Thyroid gland (tissue), 4 donors: ENCODE data around the gene MMD. TPM values are rescaled to one million over a fixed set of nuclear protein-coding genes. Genes with fewer than 3 reads are reported as not detected.

Source experiments
- DNase-seq, 2 donors: peaks; one replicate each; pipeline ENCODE4 v3.0.0-alpha.2; 2019
- H3K27ac ChIP-seq, 3 donors: fragments of 200-600 bp; sonication (generic); 1 replicate in 2 of 3; 2 replicates in 1 of 3; pipeline ENCODE4 v1.5.1; 2016 to 2019; ENCODE audit warnings: mild to moderate bottlenecking in 1 of 3, moderate library complexity in 1 of 3
- H3K27me3 ChIP-seq: fragments of 200-600 bp; sonication (generic); one replicate; pipeline ENCODE4 v1.5.1; 2019
- H3K36me3 ChIP-seq, 2 donors: fragments of 200-600 bp; sonication (generic); one replicate each; pipeline ENCODE4 v1.5.1; 2016 to 2019
- H3K4me1 ChIP-seq, 2 donors: fragments of 200-600 bp; sonication (generic); one replicate each; pipeline ENCODE4 v1.5.1; 2017 to 2019
- H3K4me3 ChIP-seq, 3 donors: fragments of 200-600 bp; sonication (generic); replicated peaks in 1 of 3; 1 replicate in 2 of 3; 2 replicates in 1 of 3; pipeline ENCODE4 v1.5.1; 2016; ENCODE audit warnings: mild to moderate bottlenecking in 1 of 3
- H3K9me3 ChIP-seq: fragments of 200-600 bp; sonication (generic); one replicate; pipeline ENCODE4 v1.5.1; 2017
- CTCF ChIP-seq, 6 experiments: fragments of 200-600 bp in 3 of 6; fragments of 450-650 bp in 3 of 6; sonication (generic) in 3 of 6; IDR thresholded peaks; one replicate each; pipeline ENCODE4 v1.5.1; 2016 to 2019; ENCODE audit warnings: antibody characterized with exemption in 6 of 6, mild to moderate bottlenecking in 2 of 6, inconsistent platforms in 1 of 6, moderate library complexity in 1 of 6
- POLR2A ChIP-seq, 2 donors: fragments of 450-650 bp; IDR thresholded peaks; one replicate each; pipeline ENCODE4 v1.6.1; 2017; ENCODE audit warnings: antibody characterized with exemption in 2 of 2, mild to moderate bottlenecking in 2 of 2, moderate library complexity in 1 of 2
- WGBS, 2 donors: methylation state at CpG; one replicate each; pipeline ENCODE4 v1.1.5; 2017; 5-methylcytosine and 5-hydroxymethylcytosine counted together
- intact Hi-C: fragments of 100-400 bp; cut with DNase I; formaldehyde crosslinking; loops from one replicate; pipeline ENCODE4 v1.15.1; 2023
- total RNA-seq, 4 donors: library from RNA; depleted of rRNA; stranded (reverse); fragments of >200 nt; gene quantifications; one replicate each; pipeline ENCODE4 v1.2.3, GENCODE V29; 2016

Gene MMD
- total RNA-seq, 4 donors from 2014 or later: 8.9 to 21.9 (median 15.3) TPM

GRCh38 chr17:55398689-55399088 lies 22.9 kb downstream of the MMD start:
- Histone ChIP-seq H3K4me1 (no peaks in the 10 kb centered on the region), H3K4me3 (no peak overlapping the region), H3K27me3 (no peaks in the 10 kb centered on the region), H3K9me3 (no peaks in the 10 kb centered on the region), H3K27ac (no peak overlapping the region), H3K36me3 (peaks cover 0 to 3% of the 10 kb centered on the region in 2 donors)
- TF ChIP-seq CTCF (IDR thresholded peaks at IDR 0.05) (no peak), POLR2A (IDR thresholded peaks at IDR 0.05) (no peak)
- intact Hi-C loops: no loop called here
- 92 to 95% methylated on average over 5 of the region's 5 CpGs for WGBS, 2 donors
- no peak for DNase-seq

- no peak overlapping the region for H3K4me3 ChIP-seq
- H3K27me3 ChIP-seq: no peaks in the 10 kb centered on the region
- no peak for DNase-seq
- no peaks in the 10 kb centered on the region for H3K4me1 ChIP-seq
- TF ChIP-seq CTCF (IDR thresholded peaks at IDR 0.05) (no peak), POLR2A (IDR thresholded peaks at IDR 0.05) (no peak)
- 95 to 97% methylated on average over 5 of the region's 5 CpGs for WGBS, 2 donors
- H3K36me3 ChIP-seq: peaks cover 0 to 3% of the 10 kb centered on the region in 2 donors
- intact Hi-C loops: no loop called here
- no peak overlapping the region for H3K27ac ChIP-seq
- no peaks in the 10 kb centered on the region for H3K9me3 ChIP-seq
Observed at GRCh38 chr17:55395803-55396505, 25.7 kb downstream of the MMD start.

- 89% methylated on average over 6 of the region's 6 CpGs for WGBS, 2 donors
- Histone ChIP-seq H3K27me3 (no peaks in the 10 kb centered on the region), H3K4me1 (no peaks in the 10 kb centered on the region), H3K4me3 (no peak overlapping the region), H3K36me3 (peaks cover 0 to 3% of the 10 kb centered on the region in 2 donors), H3K9me3 (no peaks in the 10 kb centered on the region), H3K27ac (no peak overlapping the region)
- intact Hi-C loops: no loop called here
- TF ChIP-seq CTCF (IDR thresholded peaks at IDR 0.05) (no peak), POLR2A (IDR thresholded peaks at IDR 0.05) (no peak)
- no peak for DNase-seq
Observed at GRCh38 chr17:55394357-55395021, 27.1 kb downstream of the MMD start.

- no peaks in the 10 kb centered on the region for H3K36me3 ChIP-seq
- TF ChIP-seq CTCF (IDR thresholded peaks at IDR 0.05) (no peak), POLR2A (IDR thresholded peaks at IDR 0.05) (no peak)
- intact Hi-C loops: no loop called here
- WGBS, 2 donors: 91 to 92% methylated on average over 3 of the region's 3 CpGs
- DNase-seq: no peak
- H3K4me3 ChIP-seq: no peak overlapping the region
- H3K9me3 ChIP-seq: no peaks in the 10 kb centered on the region
- H3K27ac ChIP-seq: no peak overlapping the region
- no peaks in the 10 kb centered on the region for H3K27me3 ChIP-seq
- H3K4me1 ChIP-seq: peaks cover 0 to 4% of the 10 kb centered on the region in 2 donors
Observed at GRCh38 chr17:55391764-55392467, 29.7 kb downstream of the MMD start.
